K562 (cell line): ENCODE measurements around the gene ABLIM1. TPM values are rescaled to one million over a fixed set of nuclear protein-coding genes. Genes with fewer than 3 reads are reported as not detected.

Source experiments
- ATAC-seq: fragments of 200-7000 bp; cut with Tn5 transposase; 3 replicates; pipeline ENCODE4 v1.9.1; 2020; ENCODE audit warnings: moderate library complexity
- BruUV-seq: library from RNA; stranded (reverse); fragments of 400-500 nt; replicated peaks from 2 replicates; lab custom pipeline; 2021; lab: Mats Ljungman, UMichigan
- CTCF ChIA-PET: fragments of 300-600 bp; formaldehyde crosslinking; extraction: SDS; loops from one replicate; lab custom pipeline; 2021; ENCODE audit warnings: low intra/inter-chr PET ratio; lab: Yijun Ruan, JAX
- POLR2A ChIA-PET: fragments of 300-600, 350-650 bp; sonication (Branson Sonifier 250); formaldehyde crosslinking; extraction: SDS; loops from one replicate; lab custom pipeline; 2021; ENCODE audit warnings: antibody characterized with exemption, inconsistent platforms; lab: Yijun Ruan, JAX
- DNase-seq, 4 experiments: peaks; one replicate each; pipeline versions ENCODE4 v3.0.0 to v3.0.0-alpha.2; 2011 to 2018; ENCODE audit warnings: low spot score in 3 of 4, mixed read lengths in 3 of 4; ENCODE audit errors: extremely low read depth in 1 of 4
- FAIRE-seq: peaks from 2 replicates; lab custom pipeline; 2011; peaks lifted over from hg19 to GRCh38; lab: Jason Lieb, UNC
- H2AFZ ChIP-seq: 2 replicates; pipeline ENCODE4 v1.6.0; 2011; ENCODE audit warnings: low read depth, low read length, control low read depth, inconsistent platforms
- H3K27ac ChIP-seq: fragments of 200-600 bp; 3 replicates; pipeline ENCODE4 v1.8.0; 2011; ENCODE audit warnings: low read depth, mild to moderate bottlenecking, control low read depth, inconsistent platforms, low read length, moderate library complexity, mixed read lengths; ENCODE audit errors: extremely low read depth
- H3K27me3 ChIP-seq, 2 experiments: fragments of 300-600 bp in 1 of 2; 2 replicates in 1 of 2; 3 replicates in 1 of 2; pipeline versions ENCODE4 v1.6.0 to v1.8.0; 2011; ENCODE audit warnings: inconsistent platforms in 2 of 2, low read length in 2 of 2, mild to moderate bottlenecking in 1 of 2, mixed read lengths in 1 of 2, moderate library complexity in 1 of 2; ENCODE audit not compliant: control insufficient read depth in 2 of 2, insufficient read depth in 2 of 2
- H3K36me3 ChIP-seq: fragments of 300-600 bp; 3 replicates; pipeline ENCODE4 v1.8.0; 2011; ENCODE audit warnings: mild to moderate bottlenecking, low read length, inconsistent platforms; ENCODE audit not compliant: control insufficient read depth, insufficient read depth
- H3K4me1 ChIP-seq, 2 experiments: fragments of 200-600 bp in 1 of 2; replicated peaks in 1 of 2; 2 replicates in 1 of 2; 3 replicates in 1 of 2; pipeline versions ENCODE4 v1.5.1 to v1.8.0; 2011; ENCODE audit warnings: inconsistent platforms in 2 of 2, low read length in 2 of 2, mild to moderate bottlenecking in 1 of 2, mixed read lengths in 1 of 2, moderate library complexity in 1 of 2; ENCODE audit not compliant: control insufficient read depth in 2 of 2, insufficient read depth in 2 of 2
- H3K4me2 ChIP-seq: 2 replicates; pipeline ENCODE4 v1.6.1; 2011; ENCODE audit warnings: low read length, control low read depth, inconsistent platforms, mixed read lengths; ENCODE audit not compliant: insufficient read depth
- H3K4me3 ChIP-seq: fragments of 200-600 bp; sonication (generic), shearing (Covaris generic); 2 replicates; pipeline ENCODE4 v1.5.1; 2016; ENCODE audit warnings: control low read depth, inconsistent platforms
- H3K79me2 ChIP-seq: fragments of 200-600 bp; 3 replicates; pipeline ENCODE4 v1.8.0; 2011; ENCODE audit warnings: low read length, inconsistent platforms; ENCODE audit not compliant: control insufficient read depth, insufficient read depth
- H3K9ac ChIP-seq, 2 experiments: 2 replicates each; pipeline versions ENCODE4 v1.6.0 to v1.6.1; 2011; ENCODE audit warnings: low read depth in 2 of 2, low read length in 2 of 2, control low read depth in 1 of 2, inconsistent platforms in 1 of 2, mild to moderate bottlenecking in 1 of 2, mixed read lengths in 1 of 2; ENCODE audit not compliant: insufficient read depth in 1 of 2
- H3K9me1 ChIP-seq: one replicate; pipeline ENCODE4 v1.6.0; 2011; ENCODE audit warnings: inconsistent platforms, mild to moderate bottlenecking, low read length, moderate library complexity; ENCODE audit not compliant: control insufficient read depth, insufficient read depth
- H3K9me3 ChIP-seq: replicated peaks from 2 replicates; pipeline ENCODE4 v1.5.1; 2011; ENCODE audit warnings: low read depth, low read length, inconsistent platforms; ENCODE audit not compliant: control insufficient read depth, insufficient read depth
- H4K20me1 ChIP-seq: replicated peaks from 2 replicates; pipeline ENCODE4 v1.6.1; 2011; ENCODE audit warnings: low read length, inconsistent platforms, mixed read lengths; ENCODE audit not compliant: control insufficient read depth, insufficient read depth
- E2F6 ChIP-seq, 2 experiments: IDR thresholded peaks; 2 replicates each; pipeline ENCODE4 v1.6.1; 2011; ENCODE audit warnings: borderline replicate concordance in 1 of 2, control low read depth in 1 of 2, low read depth in 1 of 2, low read length in 1 of 2, mild to moderate bottlenecking in 1 of 2, mixed read lengths in 1 of 2, moderate library complexity in 1 of 2; ENCODE audit not compliant: insufficient read depth in 1 of 2, insufficient read length in 1 of 2, poor library complexity in 1 of 2, severe bottlenecking in 1 of 2; ENCODE audit errors: extremely low read depth in 1 of 2
- HDAC1 ChIP-seq, 2 experiments: fragments of 450-650 bp; IDR thresholded peaks; 2 replicates each; pipeline ENCODE4 v1.6.1; 2016 to 2017; ENCODE audit warnings: inconsistent platforms in 1 of 2, mild to moderate bottlenecking in 1 of 2, moderate library complexity in 1 of 2
- HNRNPH1 ChIP-seq: fragments of 200-400 bp; formaldehyde crosslinking; optimal IDR thresholded peaks from 2 replicates; pipeline ENCODE3; 2017; ENCODE audit warnings: low read depth, mild to moderate bottlenecking, low read length, moderate library complexity
- MAFG ChIP-seq: fragments of 450-650 bp; conservative IDR thresholded peaks from 2 replicates; pipeline ENCODE4 v1.6.1; 2016; ENCODE audit warnings: missing genetic modification characterization, missing compliant biosample characterization
- MITF ChIP-seq: IDR thresholded peaks from 2 replicates; pipeline ENCODE4 v1.6.1; 2014; ENCODE audit warnings: antibody characterized with exemption
- RBFOX2 ChIP-seq: fragments of 200-400 bp; formaldehyde crosslinking; IDR thresholded peaks from 2 replicates; pipeline ENCODE4 v1.6.1; 2017; ENCODE audit warnings: low read depth, mild to moderate bottlenecking, low read length, moderate library complexity
- TCF7 ChIP-seq: sonication (generic); IDR thresholded peaks from 2 replicates; pipeline ENCODE4 v1.6.1; 2016; ENCODE audit warnings: antibody characterized with exemption, borderline replicate concordance
- TFE3 ChIP-seq: fragments of 450-650 bp; formaldehyde crosslinking; IDR thresholded peaks from 2 replicates; pipeline ENCODE4 v1.4.0; 2020; ENCODE audit warnings: mild to moderate bottlenecking, mixed read lengths
- TSHZ1 ChIP-seq: fragments of 250-450 bp; sonication (Bioruptor Pico); IDR thresholded peaks from 2 replicates; pipeline ENCODE4 v1.4.0; 2020; ENCODE audit warnings: mild to moderate bottlenecking, moderate library complexity
- ZNF224 ChIP-seq: sonication (generic); formaldehyde crosslinking; IDR thresholded peaks from 2 replicates; pipeline ENCODE4 v1.8.0; 2022; ENCODE audit warnings: mild to moderate bottlenecking, missing genetic modification reagents
- ZNF512 ChIP-seq: IDR thresholded peaks from 2 replicates; pipeline ENCODE4 v1.6.1; 2016; ENCODE audit warnings: missing genetic modification characterization, missing compliant biosample characterization
- ZNF583 ChIP-seq: fragments of 250-450 bp; sonication (Bioruptor Pico); IDR thresholded peaks from 2 replicates; pipeline ENCODE4 v1.4.0; 2020
- WGBS: fragments of 100-300 bp; shearing (Covaris generic); methylation state at CpG from one replicate; pipeline ENCODE4 v1.1.6; 2016; ENCODE audit warnings: low coverage, mixed read lengths; ENCODE audit not compliant: insufficient coverage; ENCODE audit errors: missing lambda C conversion rate; 5-methylcytosine and 5-hydroxymethylcytosine counted together
- in situ Hi-C: fragments of 300-500 bp; cut with MboI; formaldehyde crosslinking; loops from 4 replicates; pipeline ENCODE4 v1.15.0; 2018; ENCODE audit warnings: inconsistent platforms, mixed read lengths
- intact Hi-C: fragments of 100-400 bp; cut with micrococcal nuclease; formaldehyde crosslinking; loops from 2 replicates; pipeline ENCODE4 v1.14.2; 2022
- polyA plus RNA-seq, 8 experiments: library from polyadenylated mRNA; depleted of rRNA in 4 of 8; stranded (reverse) in 5 of 8; unstranded in 3 of 8; fragments of >200 nt; fragmentation: Nextera tagmentation in 2 of 8; fragmentation: Illumina TruSeq in 1 of 8; extraction: Ambion mirVana in 2 of 8; extraction: Trizol in 1 of 8; gene quantifications; 2 replicates each; pipeline versions ENCODE4 v1.2.1 to v1.2.3, GENCODE V29; 2011 to 2014; ENCODE audit warnings: inconsistent platforms in 1 of 8, missing spikeins in 1 of 8
- total RNA-seq, 7 experiments: library from RNA; depleted of rRNA in 6 of 7; stranded (reverse); fragments of >200 nt in 6 of 7; fragmentation: Illumina TruSeq in 2 of 7; extraction: Trizol in 2 of 7; gene quantifications; 2 replicates each; pipeline versions ENCODE4 v1.2.1 to v1.2.3, GENCODE V29; 2011 to 2021; ENCODE audit warnings: low replicate concordance in 1 of 7

The ABLIM1 gene
- total and polyA plus RNA-seq, 9 of the 15 experiments (the other 6 are each of a cell fraction or from before 2014, with no cell fraction given), result 0.07 to 0.49 (median 0.14) TPM; not detected in 6

- in situ Hi-C loops (no loop called here), intact Hi-C loops (no loop called here)
- H3K9me1 ChIP-seq, result no peaks in the 10 kb centered on the region
- no peak overlapping the region for H3K4me3 ChIP-seq
- H3K27ac ChIP-seq, result no peak overlapping the region
- DNase-seq, result no peak
- ChIA-PET POLR2A (no interaction called here), CTCF (no interaction called here)
- H3K9ac ChIP-seq, result no peak overlapping the region
- H3K4me2 ChIP-seq, result no peak overlapping the region
- H3K79me2 ChIP-seq, result no peaks in the 10 kb centered on the region
- BruUV-seq, result no TSS peak
- peaks cover 0 to 17% of the 10 kb centered on the region in 2 experiments; a peak in 2 of 5 replicates for H3K27me3 ChIP-seq
- no peaks in the 10 kb centered on the region for H3K4me1 ChIP-seq
- no peak overlapping the region for H2AFZ ChIP-seq
- no peaks in the 10 kb centered on the region for H3K9me3 ChIP-seq
- ATAC-seq, result no peak
- H4K20me1 ChIP-seq, result no peaks in the 10 kb centered on the region
- 0% methylated on average over 3 of the region's 5 CpGs for WGBS
- no peaks in the 10 kb centered on the region for H3K36me3 ChIP-seq
- no peak for FAIRE-seq
- TF ChIP-seq RBFOX2 (no peak), MAFG (tag) (no peak), TFE3 (CRISPR knock-in tag) (no peak), ZNF224 (CRISPR knock-in tag) (no peak), TSHZ1 (CRISPR knock-in tag) (no peak), HNRNPH1 (no peak), MITF (no peak), ZNF583 (CRISPR knock-in tag) (no peak), E2F6 (IDR thresholded peaks at IDR 0.05; ENCODE audit: borderline replicate concordance in 1 of 2, extremely low read depth in 1 of 2, insufficient read depth in 1 of 2, insufficient read length in 1 of 2, low read depth in 1 of 2, low read length in 1 of 2, poor library complexity in 1 of 2, severe bottlenecking in 1 of 2) (no peak), ZNF512 (tag) (no peak), HDAC1 (IDR thresholded peaks at IDR 0.05) (no peak), TCF7 (no peak)
Measured at GRCh38 chr10:114391599-114391998, 266.5 kb downstream of the ABLIM1 start.
